ENCODE data around the gene HSPBP1. TPM values are rescaled to one million over a fixed set of nuclear protein-coding genes. Genes with fewer than 3 reads are reported as not detected.

The HSPBP1 gene
- total and polyA plus RNA-seq, 2 of the 13 experiments (the other 11 are each of a cell fraction or from before 2014, with no cell fraction given): 22.3 to 33.7 TPM

DNA sequence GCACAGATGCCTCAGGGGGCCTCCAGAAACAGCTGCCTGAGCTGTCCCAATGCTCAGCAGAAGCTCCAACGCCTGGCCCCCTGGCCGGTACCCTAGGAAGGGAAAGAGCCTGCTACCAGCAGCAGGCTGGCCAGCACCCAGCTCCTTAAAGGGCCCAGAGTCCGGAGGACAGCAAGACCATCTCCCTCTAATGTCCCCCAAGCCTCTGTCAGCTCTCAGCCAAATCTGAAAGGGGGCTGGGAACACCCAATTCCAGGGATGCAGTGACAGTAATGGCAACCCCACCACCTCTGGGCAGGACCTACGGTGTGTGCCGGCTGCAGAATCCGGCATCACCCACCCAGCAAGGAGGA lies 25.3 kb downstream of the HSPBP1 start:
- DNase-seq (ENCODE audit: low spot score): no peak
- Histone ChIP-seq H3K4me1 (ENCODE audit: insufficient read depth, low read length) (peaks cover 61% of the 10 kb centered on the region), H3K9ac (ENCODE audit: insufficient read depth, low read depth, low read length) (no peak overlapping the region), H3K4me2 (ENCODE audit: low read depth, low read length) (0 out of 2 replicates have a peak overlapping the region, but pooled peaks have one; percentile 99), H3K27me3 (ENCODE audit: control insufficient read depth in 1 of 2, insufficient read depth in 2 of 2, low read length in 2 of 2) (no peaks in the 10 kb centered on the region; a peak in 1 of 5 replicates), H3K27ac (ENCODE audit: extremely low read length, insufficient read depth, low read length) (no peak overlapping the region), H3K36me3 (replicated peaks in 1 of 2; ENCODE audit: control insufficient read depth in 1 of 2, insufficient read depth in 2 of 2, low read length in 2 of 2) (peaks cover 11 to 36% of the 10 kb centered on the region in 2 experiments; a peak in 4 of 5 replicates), H3K4me3 (replicated peaks in 1 of 3; ENCODE audit: insufficient read depth in 1 of 3, low read depth in 2 of 3, low read length in 3 of 3) (no peak overlapping the region), H3K79me2 (ENCODE audit: insufficient read depth, low read length) (peaks cover 84% of the 10 kb centered on the region), H2AFZ (ENCODE audit: low read length) (no peak overlapping the region), H4K20me1 (ENCODE audit: insufficient read depth, low read length) (peaks cover 61% of the 10 kb centered on the region), H3K9me3 (ENCODE audit: low read length) (no peaks in the 10 kb centered on the region)
- ATAC-seq: no peak
- no TSS peak for BruUV-seq (replicated peaks)
- intact Hi-C loops (cut with micrococcal nuclease; ENCODE audit: unreplicated experiment): no loop called here
- in situ Hi-C loops (cut with HindIII; ENCODE audit: extremely low pct_ligation_motif_present, low pct_unique_long_range_greater_than_20kb): no loop called here
- no peak for FAIRE-seq
- WGBS (ENCODE audit: low lambda C conversion rate): 94% methylated on average over 3 of the region's 6 CpGs
- ChIA-PET POLR2A (interaction anchor here (1.8 to 4.1 kb wide), 3 partner anchors 48 to 84 kb away, joined by 6 to 14 read pairs (median 10); partner anchors contain the start of gene KMT5C), CTCF (ENCODE audit: low intra/inter-chr PET ratio, low total read pairs) (no interaction called here)
- no peak for TF ChIP-seq ZNF678 (CRISPR knock-in tag; IDR thresholded peaks at IDR 0.05)
- TF ChIP-seq MTA3 (CRISPR knock-in tag; IDR thresholded peaks at IDR 0.05): no peak
- TF ChIP-seq, protein P1, sequence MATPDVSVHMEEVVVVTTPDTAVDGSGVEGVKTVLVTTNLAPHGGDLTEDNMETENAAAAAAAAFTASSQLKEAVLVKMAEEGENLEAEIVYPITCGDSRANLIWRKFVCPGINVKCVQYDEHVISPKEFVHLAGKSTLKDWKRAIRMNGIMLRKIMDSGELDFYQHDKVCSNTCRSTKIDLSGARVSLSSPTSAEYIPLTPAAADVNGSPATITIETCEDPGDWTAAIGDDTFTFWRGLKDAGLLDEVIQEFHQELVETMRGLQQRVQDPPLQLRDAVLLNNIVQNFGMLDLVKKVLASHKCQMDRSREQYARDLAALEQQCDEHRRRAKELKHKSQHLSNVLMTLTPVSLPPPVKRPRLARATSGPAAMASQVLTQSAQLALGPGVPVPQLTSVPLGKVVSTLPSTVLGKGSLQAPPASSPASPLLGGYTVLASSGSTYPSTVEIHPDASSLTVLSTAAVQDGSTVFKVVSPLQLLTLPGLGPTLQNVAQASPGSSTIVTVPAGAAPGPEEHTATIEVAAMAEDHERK (CRISPR knock-in tag; IDR thresholded peaks at IDR 0.05; ENCODE audit: low read depth): no peak
- TF ChIP-seq ZNF878 (CRISPR knock-in tag; IDR thresholded peaks at IDR 0.05): no peak
- TF ChIP-seq KDM5B (CRISPR knock-in tag; IDR thresholded peaks at IDR 0.05; ENCODE audit: borderline replicate concordance): no peak
- TF ChIP-seq TEAD2 (CRISPR knock-in tag; IDR thresholded peaks at IDR 0.05): no peak
- TF ChIP-seq PPARG (CRISPR knock-in tag; conservative IDR thresholded peaks at IDR 0.05): no peak
- no peak for TF ChIP-seq CBFB (CRISPR knock-in tag; IDR thresholded peaks at IDR 0.05)
- TF ChIP-seq, protein P2, sequence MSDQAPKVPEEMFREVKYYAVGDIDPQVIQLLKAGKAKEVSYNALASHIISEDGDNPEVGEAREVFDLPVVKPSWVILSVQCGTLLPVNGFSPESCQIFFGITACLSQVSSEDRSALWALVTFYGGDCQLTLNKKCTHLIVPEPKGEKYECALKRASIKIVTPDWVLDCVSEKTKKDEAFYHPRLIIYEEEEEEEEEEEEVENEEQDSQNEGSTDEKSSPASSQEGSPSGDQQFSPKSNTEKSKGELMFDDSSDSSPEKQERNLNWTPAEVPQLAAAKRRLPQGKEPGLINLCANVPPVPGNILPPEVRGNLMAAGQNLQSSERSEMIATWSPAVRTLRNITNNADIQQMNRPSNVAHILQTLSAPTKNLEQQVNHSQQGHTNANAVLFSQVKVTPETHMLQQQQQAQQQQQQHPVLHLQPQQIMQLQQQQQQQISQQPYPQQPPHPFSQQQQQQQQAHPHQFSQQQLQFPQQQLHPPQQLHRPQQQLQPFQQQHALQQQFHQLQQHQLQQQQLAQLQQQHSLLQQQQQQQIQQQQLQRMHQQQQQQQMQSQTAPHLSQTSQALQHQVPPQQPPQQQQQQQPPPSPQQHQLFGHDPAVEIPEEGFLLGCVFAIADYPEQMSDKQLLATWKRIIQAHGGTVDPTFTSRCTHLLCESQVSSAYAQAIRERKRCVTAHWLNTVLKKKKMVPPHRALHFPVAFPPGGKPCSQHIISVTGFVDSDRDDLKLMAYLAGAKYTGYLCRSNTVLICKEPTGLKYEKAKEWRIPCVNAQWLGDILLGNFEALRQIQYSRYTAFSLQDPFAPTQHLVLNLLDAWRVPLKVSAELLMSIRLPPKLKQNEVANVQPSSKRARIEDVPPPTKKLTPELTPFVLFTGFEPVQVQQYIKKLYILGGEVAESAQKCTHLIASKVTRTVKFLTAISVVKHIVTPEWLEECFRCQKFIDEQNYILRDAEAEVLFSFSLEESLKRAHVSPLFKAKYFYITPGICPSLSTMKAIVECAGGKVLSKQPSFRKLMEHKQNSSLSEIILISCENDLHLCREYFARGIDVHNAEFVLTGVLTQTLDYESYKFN (CRISPR knock-in tag; conservative IDR thresholded peaks at IDR 0.05): no peak
- TF ChIP-seq, protein P3, sequence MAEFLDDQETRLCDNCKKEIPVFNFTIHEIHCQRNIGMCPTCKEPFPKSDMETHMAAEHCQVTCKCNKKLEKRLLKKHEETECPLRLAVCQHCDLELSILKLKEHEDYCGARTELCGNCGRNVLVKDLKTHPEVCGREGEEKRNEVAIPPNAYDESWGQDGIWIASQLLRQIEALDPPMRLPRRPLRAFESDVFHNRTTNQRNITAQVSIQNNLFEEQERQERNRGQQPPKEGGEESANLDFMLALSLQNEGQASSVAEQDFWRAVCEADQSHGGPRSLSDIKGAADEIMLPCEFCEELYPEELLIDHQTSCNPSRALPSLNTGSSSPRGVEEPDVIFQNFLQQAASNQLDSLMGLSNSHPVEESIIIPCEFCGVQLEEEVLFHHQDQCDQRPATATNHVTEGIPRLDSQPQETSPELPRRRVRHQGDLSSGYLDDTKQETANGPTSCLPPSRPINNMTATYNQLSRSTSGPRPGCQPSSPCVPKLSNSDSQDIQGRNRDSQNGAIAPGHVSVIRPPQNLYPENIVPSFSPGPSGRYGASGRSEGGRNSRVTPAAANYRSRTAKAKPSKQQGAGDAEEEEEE (CRISPR knock-in tag; IDR thresholded peaks at IDR 0.05; ENCODE audit: borderline replicate concordance): no peak
- TF ChIP-seq IRF2 (CRISPR knock-in tag; IDR thresholded peaks at IDR 0.05): no peak
- TF ChIP-seq, protein P4, sequence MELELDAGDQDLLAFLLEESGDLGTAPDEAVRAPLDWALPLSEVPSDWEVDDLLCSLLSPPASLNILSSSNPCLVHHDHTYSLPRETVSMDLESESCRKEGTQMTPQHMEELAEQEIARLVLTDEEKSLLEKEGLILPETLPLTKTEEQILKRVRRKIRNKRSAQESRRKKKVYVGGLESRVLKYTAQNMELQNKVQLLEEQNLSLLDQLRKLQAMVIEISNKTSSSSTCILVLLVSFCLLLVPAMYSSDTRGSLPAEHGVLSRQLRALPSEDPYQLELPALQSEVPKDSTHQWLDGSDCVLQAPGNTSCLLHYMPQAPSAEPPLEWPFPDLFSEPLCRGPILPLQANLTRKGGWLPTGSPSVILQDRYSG (CRISPR knock-in tag; IDR thresholded peaks at IDR 0.05): no peak
- TF ChIP-seq NFATC3 (CRISPR knock-in tag; IDR thresholded peaks at IDR 0.05): no peak
- TF ChIP-seq, protein P5, sequence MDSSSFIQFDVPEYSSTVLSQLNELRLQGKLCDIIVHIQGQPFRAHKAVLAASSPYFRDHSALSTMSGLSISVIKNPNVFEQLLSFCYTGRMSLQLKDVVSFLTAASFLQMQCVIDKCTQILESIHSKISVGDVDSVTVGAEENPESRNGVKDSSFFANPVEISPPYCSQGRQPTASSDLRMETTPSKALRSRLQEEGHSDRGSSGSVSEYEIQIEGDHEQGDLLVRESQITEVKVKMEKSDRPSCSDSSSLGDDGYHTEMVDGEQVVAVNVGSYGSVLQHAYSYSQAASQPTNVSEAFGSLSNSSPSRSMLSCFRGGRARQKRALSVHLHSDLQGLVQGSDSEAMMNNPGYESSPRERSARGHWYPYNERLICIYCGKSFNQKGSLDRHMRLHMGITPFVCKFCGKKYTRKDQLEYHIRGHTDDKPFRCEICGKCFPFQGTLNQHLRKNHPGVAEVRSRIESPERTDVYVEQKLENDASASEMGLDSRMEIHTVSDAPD (CRISPR knock-in tag; IDR thresholded peaks at IDR 0.05): no peak
- no peak for TF ChIP-seq SATB2 (CRISPR knock-in tag; IDR thresholded peaks at IDR 0.05)
- TF ChIP-seq MAZ (IDR thresholded peaks at IDR 0.05; ENCODE audit: borderline replicate concordance, low read depth, low read length): no peak
- no peak for TF ChIP-seq MAZ (CRISPR knock-in tag; IDR thresholded peaks at IDR 0.05; ENCODE audit: low read depth)

Measured in HepG2 (cell line).